Effector memory CD4-positive, alpha-beta T cell (primary cell): ENCODE measurements around the gene CRACR2A.

ENCODE experiments used
- DNase-seq, 3 donors: peaks; one replicate each; pipeline ENCODE4 v3.0.0-alpha.2; 2020
- H3K27ac ChIP-seq: 2 replicates; pipeline ENCODE4 v1.7.0; 2013; ENCODE audit warnings: mild to moderate bottlenecking, low read length, moderate library complexity; ENCODE audit not compliant: insufficient read depth, poor library complexity, severe bottlenecking
- H3K27me3 ChIP-seq: replicated peaks from 2 replicates; pipeline ENCODE4 v1.7.0; 2013; ENCODE audit warnings: mild to moderate bottlenecking, low read length; ENCODE audit not compliant: insufficient read depth, control insufficient read depth, poor library complexity, severe bottlenecking
- H3K36me3 ChIP-seq: 2 replicates; pipeline ENCODE4 v1.7.0; 2013; ENCODE audit warnings: mild to moderate bottlenecking, low read length, moderate library complexity; ENCODE audit not compliant: control insufficient read depth, insufficient read depth
- H3K4me1 ChIP-seq: 2 replicates; pipeline ENCODE4 v1.7.0; 2013; ENCODE audit warnings: low read length, mild to moderate bottlenecking; ENCODE audit not compliant: control insufficient read depth, insufficient read depth, poor library complexity, severe bottlenecking
- H3K4me3 ChIP-seq: 2 replicates; pipeline ENCODE4 v1.7.0; 2013; ENCODE audit warnings: low read length, low read depth, mild to moderate bottlenecking; ENCODE audit not compliant: insufficient read depth, poor library complexity, severe bottlenecking
- H3K9me3 ChIP-seq: 2 replicates; pipeline ENCODE4 v1.7.0; 2013; ENCODE audit warnings: mild to moderate bottlenecking, low read length, moderate library complexity; ENCODE audit not compliant: control insufficient read depth

CRACR2A gene

GRCh38 chr12:3656946-3657622 is 95.8 kb downstream of the CRACR2A start:
- Histone ChIP-seq H3K4me3 (no peak overlapping the region), H3K9me3 (no peaks in the 10 kb centered on the region), H3K36me3 (peaks cover 52% of the 10 kb centered on the region), H3K27ac (no peak overlapping the region), H3K27me3 (no peaks in the 10 kb centered on the region), H3K4me1 (no peaks in the 10 kb centered on the region)
- DNase-seq = no peak

- H3K27ac ChIP-seq = no peak overlapping the region
- no peaks in the 10 kb centered on the region for H3K9me3 ChIP-seq
- no peaks in the 10 kb centered on the region for H3K4me1 ChIP-seq
- no peaks in the 10 kb centered on the region for H3K27me3 ChIP-seq
- peaks cover 57% of the 10 kb centered on the region for H3K36me3 ChIP-seq
- no peak overlapping the region for H3K4me3 ChIP-seq
- no peak for DNase-seq
These were observed 97.5 kb downstream of the CRACR2A start for GRCh38 chr12:3655328-3655900.

GRCh38 chr12:3651585-3652424 is 101.1 kb downstream of the CRACR2A start:
- Histone ChIP-seq H3K36me3 (peaks cover 50% of the 10 kb centered on the region), H3K4me1 (no peaks in the 10 kb centered on the region), H3K4me3 (no peak overlapping the region), H3K9me3 (no peaks in the 10 kb centered on the region), H3K27ac (no peak overlapping the region), H3K27me3 (no peaks in the 10 kb centered on the region)
- DNase-seq = no peak

- no peaks in the 10 kb centered on the region for H3K27me3 ChIP-seq
- H3K4me3 ChIP-seq = no peak overlapping the region
- DNase-seq = no peak
- H3K4me1 ChIP-seq = no peaks in the 10 kb centered on the region
- no peak overlapping the region for H3K27ac ChIP-seq
- H3K36me3 ChIP-seq = peaks cover 50% of the 10 kb centered on the region
- no peaks in the 10 kb centered on the region for H3K9me3 ChIP-seq
These were observed 105.4 kb downstream of the CRACR2A start for GRCh38 chr12:3647504-3647903.

GRCh38 chr12:3646561-3647241 is 106.2 kb downstream of the CRACR2A start:
- H3K4me1 ChIP-seq = no peaks in the 10 kb centered on the region
- no peak overlapping the region for H3K27ac ChIP-seq
- peaks cover 49% of the 10 kb centered on the region for H3K36me3 ChIP-seq
- H3K9me3 ChIP-seq = no peaks in the 10 kb centered on the region
- no peak overlapping the region for H3K4me3 ChIP-seq
- no peak for DNase-seq
- no peaks in the 10 kb centered on the region for H3K27me3 ChIP-seq

GRCh38 chr12:3645091-3645490 is 107.8 kb downstream of the CRACR2A start:
- no peak for DNase-seq
- no peaks in the 10 kb centered on the region for H3K27me3 ChIP-seq
- no peaks in the 10 kb centered on the region for H3K4me1 ChIP-seq
- no peaks in the 10 kb centered on the region for H3K9me3 ChIP-seq
- no peak overlapping the region for H3K27ac ChIP-seq
- no peak overlapping the region for H3K4me3 ChIP-seq
- peaks cover 49% of the 10 kb centered on the region for H3K36me3 ChIP-seq

GRCh38 chr12:3644104-3644503 is 108.8 kb downstream of the CRACR2A start:
- Histone ChIP-seq H3K27me3 (no peaks in the 10 kb centered on the region), H3K27ac (no peak overlapping the region), H3K4me3 (no peak overlapping the region), H3K9me3 (no peaks in the 10 kb centered on the region), H3K4me1 (no peaks in the 10 kb centered on the region), H3K36me3 (peaks cover 47% of the 10 kb centered on the region)
- no peak for DNase-seq

- no peaks in the 10 kb centered on the region for H3K27me3 ChIP-seq
- H3K4me1 ChIP-seq = no peaks in the 10 kb centered on the region
- peaks cover 54% of the 10 kb centered on the region for H3K36me3 ChIP-seq
- no peaks in the 10 kb centered on the region for H3K9me3 ChIP-seq
- H3K27ac ChIP-seq = no peak overlapping the region
- no peak for DNase-seq
- no peak overlapping the region for H3K4me3 ChIP-seq
These were observed 111.4 kb downstream of the CRACR2A start for GRCh38 chr12:3641428-3642018.

- H3K36me3 ChIP-seq = peaks cover 39% of the 10 kb centered on the region
- H3K4me3 ChIP-seq = no peak overlapping the region
- H3K4me1 ChIP-seq = no peaks in the 10 kb centered on the region
- no peaks in the 10 kb centered on the region for H3K9me3 ChIP-seq
- no peaks in the 10 kb centered on the region for H3K27me3 ChIP-seq
- no peak for DNase-seq
- no peak overlapping the region for H3K27ac ChIP-seq
These were observed 116.6 kb downstream of the CRACR2A start for GRCh38 chr12:3636328-3636727.
